Measurements from ENCODE around the gene CHADL.

DNA sequence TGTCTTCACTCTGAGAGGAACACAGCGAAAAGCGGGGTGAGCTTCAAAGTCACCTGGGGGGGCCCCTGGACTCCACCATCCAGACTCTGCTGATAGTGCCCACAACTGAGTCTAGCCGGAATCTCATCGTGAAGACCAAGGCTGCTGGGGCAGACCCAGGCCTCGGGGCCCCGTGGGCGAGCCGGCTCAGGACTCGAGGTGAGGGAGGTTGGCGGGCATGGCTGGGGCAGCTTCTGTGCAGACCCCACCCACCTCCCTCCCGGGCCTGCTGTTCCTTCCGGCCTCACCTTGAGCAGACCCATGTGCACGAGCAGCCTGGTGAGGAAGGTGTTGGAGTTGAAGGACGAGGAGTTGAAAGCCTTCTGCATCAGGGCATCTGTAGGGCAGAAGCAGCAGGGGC, 8.7 kb upstream of the CHADL start:
- TF ChIP-seq POLR2A (IDR thresholded peaks at IDR 0.05; ENCODE audit: extremely low read depth, insufficient read length) = no peak
- TF ChIP-seq, protein P1, sequence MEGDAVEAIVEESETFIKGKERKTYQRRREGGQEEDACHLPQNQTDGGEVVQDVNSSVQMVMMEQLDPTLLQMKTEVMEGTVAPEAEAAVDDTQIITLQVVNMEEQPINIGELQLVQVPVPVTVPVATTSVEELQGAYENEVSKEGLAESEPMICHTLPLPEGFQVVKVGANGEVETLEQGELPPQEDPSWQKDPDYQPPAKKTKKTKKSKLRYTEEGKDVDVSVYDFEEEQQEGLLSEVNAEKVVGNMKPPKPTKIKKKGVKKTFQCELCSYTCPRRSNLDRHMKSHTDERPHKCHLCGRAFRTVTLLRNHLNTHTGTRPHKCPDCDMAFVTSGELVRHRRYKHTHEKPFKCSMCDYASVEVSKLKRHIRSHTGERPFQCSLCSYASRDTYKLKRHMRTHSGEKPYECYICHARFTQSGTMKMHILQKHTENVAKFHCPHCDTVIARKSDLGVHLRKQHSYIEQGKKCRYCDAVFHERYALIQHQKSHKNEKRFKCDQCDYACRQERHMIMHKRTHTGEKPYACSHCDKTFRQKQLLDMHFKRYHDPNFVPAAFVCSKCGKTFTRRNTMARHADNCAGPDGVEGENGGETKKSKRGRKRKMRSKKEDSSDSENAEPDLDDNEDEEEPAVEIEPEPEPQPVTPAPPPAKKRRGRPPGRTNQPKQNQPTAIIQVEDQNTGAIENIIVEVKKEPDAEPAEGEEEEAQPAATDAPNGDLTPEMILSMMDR (IDR thresholded peaks at IDR 0.05; ENCODE audit: low read depth, low read length) = no peak
- TF ChIP-seq, protein P2, sequence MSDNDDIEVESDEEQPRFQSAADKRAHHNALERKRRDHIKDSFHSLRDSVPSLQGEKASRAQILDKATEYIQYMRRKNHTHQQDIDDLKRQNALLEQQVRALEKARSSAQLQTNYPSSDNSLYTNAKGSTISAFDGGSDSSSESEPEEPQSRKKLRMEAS (IDR thresholded peaks at IDR 0.05; ENCODE audit: low read depth, low read length) = no peak
